PC-3 (cell line): Measurements from ENCODE around the gene DMAC2. TPM values are rescaled to one million over a fixed set of nuclear protein-coding genes. Genes with fewer than 3 reads are reported as not detected.

Experiments used
- ATAC-seq: fragments of 200-7000 bp; cut with Tn5 transposase; 2 replicates; pipeline ENCODE4 v1.9.1; 2020; ENCODE audit warnings: mild to moderate bottlenecking, moderate library complexity
- BruUV-seq: library from RNA; stranded (reverse); fragments of 400-500 nt; replicated peaks from 2 replicates; lab custom pipeline; 2021; lab: Mats Ljungman, UMichigan
- CTCF ChIA-PET: fragments of 300-600 bp; sonication (Branson Sonifier 250); formaldehyde crosslinking; loops from one replicate; lab custom pipeline; 2022; ENCODE audit warnings: antibody characterized with exemption; lab: Charles Lee
- POLR2A ChIA-PET: fragments of 300-600 bp; sonication (Branson Sonifier 250); formaldehyde crosslinking; loops from one replicate; lab custom pipeline; 2022; ENCODE audit warnings: antibody characterized with exemption; ENCODE audit not compliant: unreplicated experiment; lab: Charles Lee
- DNase-seq: peaks from one replicate; pipeline ENCODE4 v3.0.0-alpha.2; 2015
- H2AFZ ChIP-seq: fragments of 300-600 bp; sonication (generic); 2 replicates; pipeline ENCODE4 v1.6.0; 2016; ENCODE audit warnings: antibody characterized with exemption, low read length
- H3F3A ChIP-seq: fragments of 300-600 bp; sonication (generic); one replicate; pipeline ENCODE4 v1.6.0; 2017; ENCODE audit warnings: antibody characterized with exemption, low read length, control low read depth, mild to moderate bottlenecking; ENCODE audit not compliant: unreplicated experiment
- H3K27ac ChIP-seq: fragments of 300-600 bp; sonication (generic); 2 replicates; pipeline ENCODE4 v1.5.1; 2016; ENCODE audit warnings: mild to moderate bottlenecking, low read length
- H3K27me3 ChIP-seq: fragments of 300-600 bp; sonication (generic); 2 replicates; pipeline ENCODE4 v1.6.1; 2016; ENCODE audit warnings: low read length, mixed read lengths
- H3K36me3 ChIP-seq: fragments of 300-600 bp; sonication (generic); 2 replicates; pipeline ENCODE4 v1.6.1; 2016; ENCODE audit warnings: low read depth, mixed run types, low read length, mixed read lengths
- H3K4me1 ChIP-seq: fragments of 300-600 bp; sonication (generic); 2 replicates; pipeline ENCODE4 v1.5.1; 2016; ENCODE audit warnings: low read length; ENCODE audit not compliant: insufficient read depth
- H3K4me2 ChIP-seq: fragments of 300-600 bp; sonication (generic); 2 replicates; pipeline ENCODE4 v1.6.0; 2016; ENCODE audit warnings: low read length
- H3K4me3 ChIP-seq: fragments of 300-600 bp; sonication (generic); 2 replicates; pipeline ENCODE4 v1.5.1; 2016; ENCODE audit warnings: mild to moderate bottlenecking, low read length, mixed read lengths
- H3K79me2 ChIP-seq: fragments of 300-600 bp; sonication (generic); 2 replicates; pipeline ENCODE4 v1.6.1; 2017; ENCODE audit warnings: low read length, mixed read lengths
- H3K9ac ChIP-seq: fragments of 300-600 bp; sonication (generic); 2 replicates; pipeline ENCODE4 v1.6.0; 2016; ENCODE audit warnings: mild to moderate bottlenecking, low read length
- H3K9me2 ChIP-seq: fragments of 300-600 bp; sonication (generic); replicated peaks from 2 replicates; pipeline ENCODE4 v1.6.1; 2016; ENCODE audit warnings: mixed run types, low read length, mixed read lengths
- H3K9me3 ChIP-seq: fragments of 300-600 bp; sonication (generic); 2 replicates; pipeline ENCODE4 v1.6.1; 2016; ENCODE audit warnings: low read length, mixed read lengths
- H4K20me1 ChIP-seq: fragments of 300-600 bp; sonication (generic); 2 replicates; pipeline ENCODE4 v1.6.1; 2016; ENCODE audit warnings: low read length, mixed read lengths
- EZH2 ChIP-seq: fragments of 300-600 bp; sonication (generic); IDR thresholded peaks from one replicate; pipeline ENCODE4 v1.6.1; 2017; ENCODE audit warnings: antibody characterized with exemption, mild to moderate bottlenecking, low read length; ENCODE audit not compliant: unreplicated experiment
- EZH2phosphoT487 ChIP-seq: fragments of 300-600 bp; sonication (generic); IDR thresholded peaks from 2 replicates; pipeline ENCODE4 v1.6.1; 2018; ENCODE audit warnings: mild to moderate bottlenecking, antibody characterized with exemption, low read length, borderline replicate concordance
- intact Hi-C: fragments of 100-400 bp; cut with micrococcal nuclease; formaldehyde crosslinking; loops from 2 replicates; pipeline ENCODE4 v1.9.0; 2023
- total RNA-seq: library from RNA; depleted of rRNA; stranded (reverse); fragments of >200 nt; gene quantifications from 2 replicates; pipeline ENCODE4 v1.2.3, GENCODE V29; 2014
- TF ChIP-seq, protein P1 (sequence below): fragments of 300-600 bp; sonication (generic); conservative IDR thresholded peaks from 2 replicates; pipeline ENCODE4 v1.5.1; 2017; ENCODE audit warnings: antibody characterized with exemption, low read depth, mild to moderate bottlenecking, low read length

Gene DMAC2
- total RNA-seq, 1 experiment from 2014 or later = 36.8 TPM

DNA sequence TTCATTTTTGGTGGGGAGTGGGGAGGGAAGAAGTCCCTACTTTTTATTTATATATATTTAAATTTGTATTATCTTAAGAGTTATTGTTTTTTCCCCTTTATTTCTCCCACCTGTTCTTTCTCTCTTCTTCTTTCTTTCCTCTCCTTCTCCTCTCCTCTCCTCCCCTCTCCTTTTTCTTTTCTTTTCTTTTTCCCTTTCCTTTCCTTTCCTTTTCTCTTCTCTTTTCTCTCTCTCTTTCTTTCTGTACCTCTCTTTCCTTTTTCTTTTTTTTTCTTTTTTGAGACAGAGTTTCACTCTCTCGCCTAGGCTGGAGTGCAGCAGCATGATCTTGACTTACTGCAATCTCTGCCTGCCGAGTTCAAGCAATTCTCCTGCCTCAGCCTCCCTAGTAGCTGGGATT is 40.2 kb downstream of the DMAC2 start:
- H3K9ac ChIP-seq = no peak overlapping the region
- ATAC-seq = no peak
- no peaks in the 10 kb centered on the region for H3K36me3 ChIP-seq
- no peaks in the 10 kb centered on the region for H3F3A ChIP-seq
- no peak overlapping the region for H3K27ac ChIP-seq
- no peaks in the 10 kb centered on the region for H4K20me1 ChIP-seq
- CTCF ChIA-PET = no interaction called here
- H3K9me2 ChIP-seq = no peaks in the 10 kb centered on the region
- no peak overlapping the region for H2AFZ ChIP-seq
- H3K79me2 ChIP-seq = peaks cover 36% of the 10 kb centered on the region
- no peaks in the 10 kb centered on the region for H3K9me3 ChIP-seq
- no peak overlapping the region for H3K4me3 ChIP-seq
- no peaks in the 10 kb centered on the region for H3K27me3 ChIP-seq
- POLR2A ChIA-PET = no interaction called here
- no TSS peak for BruUV-seq
- no peak overlapping the region for H3K4me2 ChIP-seq
- intact Hi-C loops = no loop called here
- TF ChIP-seq EZH2phosphoT487 = no peak
- TF ChIP-seq, protein P1, sequence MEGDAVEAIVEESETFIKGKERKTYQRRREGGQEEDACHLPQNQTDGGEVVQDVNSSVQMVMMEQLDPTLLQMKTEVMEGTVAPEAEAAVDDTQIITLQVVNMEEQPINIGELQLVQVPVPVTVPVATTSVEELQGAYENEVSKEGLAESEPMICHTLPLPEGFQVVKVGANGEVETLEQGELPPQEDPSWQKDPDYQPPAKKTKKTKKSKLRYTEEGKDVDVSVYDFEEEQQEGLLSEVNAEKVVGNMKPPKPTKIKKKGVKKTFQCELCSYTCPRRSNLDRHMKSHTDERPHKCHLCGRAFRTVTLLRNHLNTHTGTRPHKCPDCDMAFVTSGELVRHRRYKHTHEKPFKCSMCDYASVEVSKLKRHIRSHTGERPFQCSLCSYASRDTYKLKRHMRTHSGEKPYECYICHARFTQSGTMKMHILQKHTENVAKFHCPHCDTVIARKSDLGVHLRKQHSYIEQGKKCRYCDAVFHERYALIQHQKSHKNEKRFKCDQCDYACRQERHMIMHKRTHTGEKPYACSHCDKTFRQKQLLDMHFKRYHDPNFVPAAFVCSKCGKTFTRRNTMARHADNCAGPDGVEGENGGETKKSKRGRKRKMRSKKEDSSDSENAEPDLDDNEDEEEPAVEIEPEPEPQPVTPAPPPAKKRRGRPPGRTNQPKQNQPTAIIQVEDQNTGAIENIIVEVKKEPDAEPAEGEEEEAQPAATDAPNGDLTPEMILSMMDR = no peak
- no peak for TF ChIP-seq EZH2
- no peak for DNase-seq
- peaks cover 10% of the 10 kb centered on the region; the same call in 1 of the 2 replicates for H3K4me1 ChIP-seq

DNA sequence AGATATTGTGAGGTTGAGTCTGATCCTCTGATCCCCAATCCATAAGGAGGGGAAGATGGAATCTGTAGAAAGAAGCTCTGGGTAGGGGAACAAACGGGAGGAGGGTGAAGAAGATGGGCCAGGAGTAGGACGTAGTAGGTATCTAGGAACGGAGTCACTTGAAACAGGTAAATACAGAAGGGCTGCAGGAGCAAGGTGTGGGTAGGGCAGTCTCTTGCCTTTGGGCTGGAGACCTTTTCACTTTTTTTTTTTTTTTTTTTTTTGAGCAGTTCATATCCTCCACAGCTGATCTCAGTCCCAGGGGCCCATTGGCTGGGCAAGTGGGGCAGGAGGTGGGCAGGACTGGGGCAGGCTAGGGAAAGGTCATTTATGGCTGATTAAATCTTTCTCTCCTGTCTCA is 40.6 kb downstream of the DMAC2 start:
- Histone ChIP-seq H3K9me3 (no peaks in the 10 kb centered on the region), H3K4me2 (peak overlapping the region; percentile 95), H3K4me3 (peak overlapping the region; percentile 96; the same call in 1 of the 2 replicates), H3K9me2 (no peaks in the 10 kb centered on the region), H3K27ac (no peak overlapping the region), H3K27me3 (no peaks in the 10 kb centered on the region), H2AFZ (no peak overlapping the region), H3K36me3 (no peaks in the 10 kb centered on the region), H3K9ac (peak overlapping the region; percentile 97; the same call in 1 of the 2 replicates), H4K20me1 (no peaks in the 10 kb centered on the region), H3K4me1 (peaks cover 10% of the 10 kb centered on the region; the same call in 1 of the 2 replicates), H3K79me2 (peaks cover 36% of the 10 kb centered on the region), H3F3A (no peaks in the 10 kb centered on the region)
- TF ChIP-seq EZH2phosphoT487 = no peak
- TF ChIP-seq, protein P1 = no peak
- no peak for TF ChIP-seq EZH2
- POLR2A ChIA-PET = no interaction called here
- DNase-seq (no peak), ATAC-seq (no peak)
- intact Hi-C loops = no loop called here
- BruUV-seq = no TSS peak
- CTCF ChIA-PET = interaction anchor here (0.5 kb wide), 1 partner anchor 74 kb away, joined by 7 read pairs; no protein-coding TSS in a partner anchor

DNA sequence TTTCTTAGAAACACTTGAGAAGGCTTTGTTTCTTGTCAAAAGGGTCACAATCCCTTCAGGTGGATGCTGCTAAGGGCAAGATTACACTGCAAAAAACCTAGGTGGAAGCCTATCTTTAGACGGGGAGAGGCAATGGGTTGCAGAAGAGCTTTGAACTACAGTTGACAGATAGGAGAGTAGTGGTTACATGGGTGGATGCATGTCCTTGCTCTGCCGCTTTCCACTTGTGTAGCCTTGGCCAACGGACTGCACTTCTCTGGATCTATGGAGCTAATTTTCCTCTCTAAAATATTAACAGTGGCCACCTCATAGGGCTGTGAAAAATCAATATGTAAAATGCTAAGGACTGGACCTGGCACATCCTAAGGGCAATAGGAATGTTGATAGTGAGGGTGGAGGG is 41.1 kb downstream of the DMAC2 start:
- Histone ChIP-seq H3K4me3 (peak overlapping the region; percentile 96), H4K20me1 (no peaks in the 10 kb centered on the region), H3K27ac (no peak overlapping the region), H3K9ac (peak overlapping the region; percentile 97), H3K27me3 (no peaks in the 10 kb centered on the region), H3F3A (no peaks in the 10 kb centered on the region), H3K4me1 (peaks cover 10% of the 10 kb centered on the region; the same call in 1 of the 2 replicates), H3K79me2 (peaks cover 36% of the 10 kb centered on the region), H2AFZ (no peak overlapping the region), H3K9me3 (no peaks in the 10 kb centered on the region), H3K4me2 (peak overlapping the region; percentile 95), H3K9me2 (no peaks in the 10 kb centered on the region), H3K36me3 (no peaks in the 10 kb centered on the region)
- no peak for ATAC-seq
- CTCF ChIA-PET = interaction anchor here (0.5 kb wide), 1 partner anchor 73 kb away, joined by 7 read pairs; no protein-coding TSS in a partner anchor
- intact Hi-C loops = no loop called here
- no TSS peak for BruUV-seq
- TF ChIP-seq, protein P1 = no peak
- TF ChIP-seq EZH2 (no peak), EZH2phosphoT487 (no peak)
- POLR2A ChIA-PET = no interaction called here
- DNase-seq = no peak
